HepG2 (cell line): ENCODE data around the gene VSIG8. TPM values are rescaled to one million over a fixed set of nuclear protein-coding genes. Genes with fewer than 3 reads are reported as not detected.

Experiments
- ATAC-seq: fragments of 200-7000 bp; cut with Tn5 transposase; 3 replicates; pipeline ENCODE4 v1.9.1; 2020; ENCODE audit warnings: mild to moderate bottlenecking, moderate library complexity
- BruUV-seq: library from RNA; stranded (reverse); fragments of 400-500 nt; replicated peaks from 2 replicates; lab custom pipeline; 2021; lab: Mats Ljungman, UMichigan
- CTCF ChIA-PET: fragments of 300-600 bp; formaldehyde crosslinking; extraction: SDS; loops from one replicate; lab custom pipeline; 2021; ENCODE audit warnings: low total read pairs, inconsistent platforms, low intra/inter-chr PET ratio; lab: Yijun Ruan, JAX
- POLR2A ChIA-PET: fragments of 350-600 bp; sonication (Branson Sonifier 250); formaldehyde crosslinking; loops from one replicate; lab custom pipeline; 2020; ENCODE audit warnings: antibody characterized with exemption, inconsistent platforms; lab: Yijun Ruan, JAX
- DNase-seq: peaks from one replicate; pipeline ENCODE4 v3.0.0-alpha.2; 2015; ENCODE audit warnings: low spot score
- FAIRE-seq: peaks from 3 replicates; lab custom pipeline; 2011; peaks lifted over from hg19 to GRCh38; lab: Jason Lieb, UNC
- H2AFZ ChIP-seq: one replicate; pipeline ENCODE4 v1.6.1; 2011; ENCODE audit warnings: low read length, inconsistent platforms
- H3K27ac ChIP-seq: fragments of 300-600 bp; 3 replicates; pipeline ENCODE4 v1.8.0; 2011; ENCODE audit warnings: mixed run types, mild to moderate bottlenecking, mixed read lengths, low read length, inconsistent platforms; ENCODE audit not compliant: insufficient read depth; ENCODE audit errors: extremely low read length
- H3K27me3 ChIP-seq, 2 experiments: fragments of 200-600 bp in 1 of 2; 2 replicates in 1 of 2; 3 replicates in 1 of 2; pipeline versions ENCODE4 v1.6.0 to v1.8.0; 2011; ENCODE audit warnings: low read length in 2 of 2, mild to moderate bottlenecking in 2 of 2, moderate library complexity in 2 of 2, inconsistent platforms in 1 of 2; ENCODE audit not compliant: insufficient read depth in 2 of 2, control insufficient read depth in 1 of 2
- H3K36me3 ChIP-seq, 2 experiments: fragments of 200-600 bp in 1 of 2; replicated peaks in 1 of 2; 2 replicates in 1 of 2; 3 replicates in 1 of 2; pipeline versions ENCODE4 v1.5.1 to v1.8.0; 2011; ENCODE audit warnings: low read length in 2 of 2, inconsistent platforms in 1 of 2; ENCODE audit not compliant: insufficient read depth in 2 of 2, control insufficient read depth in 1 of 2
- H3K4me1 ChIP-seq: 2 replicates; pipeline ENCODE4 v1.5.1; 2012; ENCODE audit warnings: low read length, inconsistent platforms; ENCODE audit not compliant: insufficient read depth
- H3K4me2 ChIP-seq: 2 replicates; pipeline ENCODE4 v1.6.0; 2011; ENCODE audit warnings: low read depth, low read length, inconsistent platforms
- H3K4me3 ChIP-seq, 3 experiments: fragments of 200-600 bp in 1 of 3; sonication (generic), shearing (Covaris generic) in 1 of 3; replicated peaks in 1 of 3; 2 replicates each; pipeline ENCODE4 v1.5.1; 2011 to 2016; ENCODE audit warnings: low read length in 3 of 3, inconsistent platforms in 2 of 3, low read depth in 2 of 3, mild to moderate bottlenecking in 2 of 3, control low read depth in 1 of 3, mixed read lengths in 1 of 3; ENCODE audit not compliant: insufficient read depth in 1 of 3
- H3K79me2 ChIP-seq: one replicate; pipeline ENCODE4 v1.6.1; 2011; ENCODE audit warnings: low read length, inconsistent platforms; ENCODE audit not compliant: insufficient read depth
- H3K9ac ChIP-seq: 2 replicates; pipeline ENCODE4 v1.6.0; 2011; ENCODE audit warnings: mild to moderate bottlenecking, low read depth, low read length, inconsistent platforms; ENCODE audit not compliant: insufficient read depth
- H3K9me3 ChIP-seq: 2 replicates; pipeline ENCODE4 v1.5.1; 2012; ENCODE audit warnings: mild to moderate bottlenecking, low read length
- H4K20me1 ChIP-seq: 2 replicates; pipeline ENCODE4 v1.6.0; 2011; ENCODE audit warnings: inconsistent platforms, mild to moderate bottlenecking, low read length, moderate library complexity; ENCODE audit not compliant: insufficient read depth
- FIP1L1 ChIP-seq: fragments of 200-400 bp; formaldehyde crosslinking; IDR thresholded peaks from 2 replicates; pipeline ENCODE4 v1.6.1; 2018; ENCODE audit warnings: low read depth, mild to moderate bottlenecking, low read length, moderate library complexity, borderline replicate concordance; ENCODE audit not compliant: insufficient read depth
- FLYWCH1 ChIP-seq: sonication (generic); formaldehyde crosslinking; IDR thresholded peaks from 2 replicates; pipeline ENCODE4 v1.8.1; 2023; ENCODE audit warnings: mild to moderate bottlenecking, missing genetic modification reagents
- KAT8 ChIP-seq: IDR thresholded peaks from 2 replicates; pipeline ENCODE4 v1.6.1; 2016; ENCODE audit warnings: missing genetic modification reagents, missing compliant biosample characterization
- MBNL3 ChIP-seq: fragments of 250-450 bp; sonication (Bioruptor Pico); conservative IDR thresholded peaks from 2 replicates; pipeline ENCODE4 v1.8.0; 2022; ENCODE audit warnings: mild to moderate bottlenecking, inconsistent platforms
- MED13 ChIP-seq: sonication (generic); formaldehyde crosslinking; IDR thresholded peaks from 2 replicates; pipeline ENCODE4 v1.5.0; 2020; ENCODE audit warnings: missing genetic modification reagents
- STAG1 ChIP-seq: sonication (generic); formaldehyde crosslinking; IDR thresholded peaks from 2 replicates; pipeline ENCODE4 v1.4.0; 2020; ENCODE audit warnings: missing genetic modification reagents
- WIZ ChIP-seq: sonication (generic); formaldehyde crosslinking; IDR thresholded peaks from 2 replicates; pipeline ENCODE4 v1.5.1; 2020; ENCODE audit warnings: mild to moderate bottlenecking, missing genetic modification reagents
- ZNF703 ChIP-seq: sonication (generic); formaldehyde crosslinking; IDR thresholded peaks from 2 replicates; pipeline ENCODE4 v1.5.1; 2020; ENCODE audit warnings: missing genetic modification reagents, mild to moderate bottlenecking, moderate library complexity, borderline replicate concordance
- ZNF724P ChIP-seq: sonication (generic); formaldehyde crosslinking; IDR thresholded peaks from 2 replicates; pipeline ENCODE4 v1.8.0; 2022; ENCODE audit warnings: missing genetic modification reagents, borderline replicate concordance
- ZSCAN30 ChIP-seq: sonication (generic); formaldehyde crosslinking; IDR thresholded peaks from 2 replicates; pipeline ENCODE4 v1.5.0; 2020; ENCODE audit warnings: mild to moderate bottlenecking, missing genetic modification reagents
- WGBS: methylation state at CpG from one replicate; pipeline ENCODE4 v1.1.6; 2017; ENCODE audit warnings: low lambda C conversion rate; 5-methylcytosine and 5-hydroxymethylcytosine counted together
- in situ Hi-C: cut with HindIII; loops from 2 replicates; pipeline ENCODE4 v1.10.0; 2017; ENCODE audit warnings: low pct_unique_long_range_greater_than_20kb; ENCODE audit not compliant: extremely low pct_ligation_motif_present
- intact Hi-C: fragments of 100-400 bp; cut with micrococcal nuclease; formaldehyde crosslinking; loops from one replicate; pipeline ENCODE4 v1.10.0; 2022; ENCODE audit not compliant: unreplicated experiment
- polyA plus RNA-seq, 8 experiments: library from polyadenylated mRNA; depleted of rRNA in 3 of 8; stranded (reverse) in 7 of 8; unstranded in 1 of 8; fragments of >200 nt; fragmentation: Illumina TruSeq in 4 of 8; extraction: Trizol in 4 of 8; gene quantifications; 2 replicates each; pipeline versions ENCODE4 v1.2.1 to v1.2.3, GENCODE V29; 2011 to 2016; ENCODE audit warnings: low read depth in 4 of 8, missing spikeins in 1 of 8, mixed read lengths in 1 of 8; ENCODE audit not compliant: insufficient read depth in 1 of 8
- total RNA-seq, 5 experiments: library from RNA; depleted of rRNA; stranded (reverse); fragments of >200 nt; fragmentation: Illumina TruSeq; extraction: Trizol; gene quantifications; 2 replicates each; pipeline ENCODE4 v1.2.3, GENCODE V29; 2016; ENCODE audit warnings: low read depth in 1 of 5
- TF ChIP-seq, protein P1 (sequence below): sonication (generic); formaldehyde crosslinking; IDR thresholded peaks from 2 replicates; pipeline ENCODE4 v1.8.0; 2022; ENCODE audit warnings: missing genetic modification reagents, low read depth, mild to moderate bottlenecking, borderline replicate concordance
- TF ChIP-seq, protein P2 (sequence below): sonication (generic); formaldehyde crosslinking; IDR thresholded peaks from 2 replicates; pipeline ENCODE4 v1.5.1; 2020; ENCODE audit warnings: missing genetic modification reagents, mild to moderate bottlenecking, borderline replicate concordance

Gene VSIG8
- total and polyA plus RNA-seq, 2 of the 13 experiments (the other 11 are each of a cell fraction or from before 2014, with no cell fraction given) = not detected

GRCh38 chr1:159860456-159860855 is 2.0 kb downstream of the VSIG8 start (continued):
- TF ChIP-seq FIP1L1 (no peak), MED13 (CRISPR knock-in tag) (no peak), ZSCAN30 (CRISPR knock-in tag) (no peak), ZNF703 (CRISPR knock-in tag) (no peak), WIZ (CRISPR knock-in tag) (no peak), KAT8 (CRISPR knock-in tag) (no peak), STAG1 (CRISPR knock-in tag) (no peak), FLYWCH1 (CRISPR knock-in tag) (no peak)
- TF ChIP-seq, protein P1, sequence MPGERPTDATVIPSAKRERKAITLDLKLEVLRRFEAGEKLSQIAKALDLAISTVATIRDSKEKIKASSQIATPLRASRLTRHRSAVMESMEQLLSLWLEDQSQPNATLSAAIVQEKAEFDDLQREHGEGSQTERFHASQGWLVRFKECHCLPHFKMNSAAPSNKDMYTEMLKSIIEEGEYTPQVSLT (CRISPR knock-in tag) = no peak
- TF ChIP-seq, protein P2, sequence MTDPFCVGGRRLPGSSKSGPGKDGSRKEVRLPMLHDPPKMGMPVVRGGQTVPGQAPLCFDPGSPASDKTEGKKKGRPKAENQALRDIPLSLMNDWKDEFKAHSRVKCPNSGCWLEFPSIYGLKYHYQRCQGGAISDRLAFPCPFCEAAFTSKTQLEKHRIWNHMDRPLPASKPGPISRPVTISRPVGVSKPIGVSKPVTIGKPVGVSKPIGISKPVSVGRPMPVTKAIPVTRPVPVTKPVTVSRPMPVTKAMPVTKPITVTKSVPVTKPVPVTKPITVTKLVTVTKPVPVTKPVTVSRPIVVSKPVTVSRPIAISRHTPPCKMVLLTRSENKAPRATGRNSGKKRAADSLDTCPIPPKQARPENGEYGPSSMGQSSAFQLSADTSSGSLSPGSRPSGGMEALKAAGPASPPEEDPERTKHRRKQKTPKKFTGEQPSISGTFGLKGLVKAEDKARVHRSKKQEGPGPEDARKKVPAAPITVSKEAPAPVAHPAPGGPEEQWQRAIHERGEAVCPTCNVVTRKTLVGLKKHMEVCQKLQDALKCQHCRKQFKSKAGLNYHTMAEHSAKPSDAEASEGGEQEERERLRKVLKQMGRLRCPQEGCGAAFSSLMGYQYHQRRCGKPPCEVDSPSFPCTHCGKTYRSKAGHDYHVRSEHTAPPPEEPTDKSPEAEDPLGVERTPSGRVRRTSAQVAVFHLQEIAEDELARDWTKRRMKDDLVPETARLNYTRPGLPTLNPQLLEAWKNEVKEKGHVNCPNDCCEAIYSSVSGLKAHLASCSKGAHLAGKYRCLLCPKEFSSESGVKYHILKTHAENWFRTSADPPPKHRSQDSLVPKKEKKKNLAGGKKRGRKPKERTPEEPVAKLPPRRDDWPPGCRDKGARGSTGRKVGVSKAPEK (CRISPR knock-in tag) = no peak

DNA sequence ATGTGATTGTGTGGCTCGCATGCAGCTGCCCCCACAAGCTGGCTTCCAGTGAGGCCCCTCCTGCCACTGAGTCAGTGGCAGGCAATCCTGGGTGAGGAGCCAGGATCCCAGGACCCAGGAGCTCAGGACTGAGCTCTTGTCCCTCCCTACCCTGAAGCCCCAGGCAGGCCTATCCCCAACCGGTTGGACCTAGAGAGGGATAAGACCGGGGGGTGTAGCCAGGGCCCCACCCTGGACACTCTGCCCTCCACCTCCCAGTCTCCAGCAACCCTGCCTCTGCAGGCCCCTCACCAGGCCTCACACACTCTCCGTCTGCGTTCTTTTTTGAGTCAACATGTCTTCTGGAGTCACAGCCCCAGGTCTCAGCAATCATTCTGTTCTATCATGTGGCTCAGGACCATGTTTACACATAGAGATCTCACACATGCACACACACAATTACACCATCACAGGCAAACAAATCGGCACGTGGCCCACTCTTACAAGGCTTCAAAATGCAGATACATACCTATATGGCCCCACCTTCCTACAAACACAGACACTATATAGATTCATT is 2.6 kb downstream of the VSIG8 start:
- TF ChIP-seq MBNL3 = no peak
- no peak for TF ChIP-seq ZNF724P (CRISPR knock-in tag)
- Histone ChIP-seq H3K27me3 (peaks cover 7 to 30% of the 10 kb centered on the region in 2 experiments; a peak in 3 of 5 replicates), H3K4me3 (no peak overlapping the region), H3K27ac (no peak overlapping the region), H3K9ac (no peak overlapping the region), H3K36me3 (no peaks in the 10 kb centered on the region), H3K9me3 (no peaks in the 10 kb centered on the region), H3K4me1 (no peaks in the 10 kb centered on the region), H3K4me2 (no peak overlapping the region), H4K20me1 (no peaks in the 10 kb centered on the region), H3K79me2 (no peaks in the 10 kb centered on the region), H2AFZ (no peak overlapping the region)
- WGBS = 3% methylated on average over 5 of the region's 7 CpGs
- intact Hi-C loops (no loop called here), in situ Hi-C loops (no loop called here)
- ATAC-seq (no peak), FAIRE-seq (no peak), DNase-seq (no peak)
- CTCF ChIA-PET = no interaction called here
- POLR2A ChIA-PET = no interaction called here
- no TSS peak for BruUV-seq
